ENCODE measurements around the gene CELSR1.

Gene CELSR1

GRCh38 chr22:46393873-46394272, 143.5 kb downstream of the CELSR1 start:
- no peaks in the 10 kb centered on the region for H3K4me1 ChIP-seq
- DNase-seq, result no peak
- no peak for TF ChIP-seq CTCF (IDR thresholded peaks at IDR 0.05; ENCODE audit: low read depth, low read length)
- no peak overlapping the region for H3K4me3 ChIP-seq (ENCODE audit: low read depth, low read length)
- H3K36me3 ChIP-seq, result no peaks in the 10 kb centered on the region
- H3K9me3 ChIP-seq, result no peaks in the 10 kb centered on the region
- no peaks in the 10 kb centered on the region for H3K27me3 ChIP-seq

- no peak for TF ChIP-seq CTCF (IDR thresholded peaks at IDR 0.05; ENCODE audit: low read depth, low read length)
- no peak for DNase-seq
- Histone ChIP-seq H3K4me1 (no peaks in the 10 kb centered on the region), H3K9me3 (no peaks in the 10 kb centered on the region), H3K36me3 (no peaks in the 10 kb centered on the region), H3K27me3 (no peaks in the 10 kb centered on the region), H3K4me3 (ENCODE audit: low read depth, low read length) (no peak overlapping the region)
These were observed 145.1 kb downstream of the CELSR1 start for GRCh38 chr22:46392137-46392844.

GRCh38 chr22:46391486-46392136, 145.8 kb downstream of the CELSR1 start:
- Histone ChIP-seq H3K36me3 (no peaks in the 10 kb centered on the region), H3K4me1 (no peaks in the 10 kb centered on the region), H3K9me3 (no peaks in the 10 kb centered on the region), H3K27me3 (no peaks in the 10 kb centered on the region), H3K4me3 (ENCODE audit: low read depth, low read length) (no peak overlapping the region)
- no peak for TF ChIP-seq CTCF (IDR thresholded peaks at IDR 0.05; ENCODE audit: low read depth, low read length)
- DNase-seq, result no peak

GRCh38 chr22:46390652-46391301, 146.6 kb downstream of the CELSR1 start:
- peak; percentile 57 for TF ChIP-seq CTCF (IDR thresholded peaks at IDR 0.05; ENCODE audit: low read depth, low read length)
- Histone ChIP-seq H3K36me3 (no peaks in the 10 kb centered on the region), H3K4me3 (ENCODE audit: low read depth, low read length) (peak overlapping the region; percentile 50), H3K9me3 (no peaks in the 10 kb centered on the region), H3K27me3 (no peaks in the 10 kb centered on the region), H3K4me1 (no peaks in the 10 kb centered on the region)
- peak; percentile 73 for DNase-seq

GRCh38 chr22:46390105-46390651, 147.2 kb downstream of the CELSR1 start:
- TF ChIP-seq CTCF (IDR thresholded peaks at IDR 0.05; ENCODE audit: low read depth, low read length), result no peak
- no peak for DNase-seq
- Histone ChIP-seq H3K4me3 (ENCODE audit: low read depth, low read length) (peak overlapping the region; percentile 50), H3K36me3 (no peaks in the 10 kb centered on the region), H3K27me3 (no peaks in the 10 kb centered on the region), H3K4me1 (no peaks in the 10 kb centered on the region), H3K9me3 (no peaks in the 10 kb centered on the region)
